Measurements from ENCODE around the gene ZIM2.

ZIM2 gene

GRCh38 chr19:56837492-56838023 is 3.0 kb downstream of the ZIM2 start:
- TF ChIP-seq SNAI2 (CRISPR knock-in tag; IDR thresholded peaks at IDR 0.05) (no peak), CREB5 (CRISPR knock-in tag; IDR thresholded peaks at IDR 0.05; ENCODE audit: low read depth) (no peak), RARB (CRISPR knock-in tag; IDR thresholded peaks at IDR 0.05) (no peak)
- no peak; the same call in 2 of the 3 replicates for ATAC-seq

GRCh38 chr19:56837004-56837403 is 3.5 kb downstream of the ZIM2 start:
- no peak for ATAC-seq
- TF ChIP-seq PPARA (CRISPR knock-in tag; IDR thresholded peaks at IDR 0.05; ENCODE audit: borderline replicate concordance): no peak
- no peak for TF ChIP-seq POU6F1 (CRISPR knock-in tag; IDR thresholded peaks at IDR 0.05; ENCODE audit: borderline replicate concordance, low read depth)
- no peak for TF ChIP-seq TCF4 (CRISPR knock-in tag; IDR thresholded peaks at IDR 0.05; ENCODE audit: borderline replicate concordance)
- no peak for TF ChIP-seq ARNTL (CRISPR knock-in tag; IDR thresholded peaks at IDR 0.05; ENCODE audit: borderline replicate concordance, low read depth)
- TF ChIP-seq ZFP3 (CRISPR knock-in tag; IDR thresholded peaks at IDR 0.05): no peak
- TF ChIP-seq ZFP30 (CRISPR knock-in tag; IDR thresholded peaks at IDR 0.05): no peak
- no peak for TF ChIP-seq ZC3H10 (CRISPR knock-in tag; IDR thresholded peaks at IDR 0.05)
- TF ChIP-seq ISL1 (CRISPR knock-in tag; IDR thresholded peaks at IDR 0.05): no peak
- no peak for TF ChIP-seq RARB (CRISPR knock-in tag; IDR thresholded peaks at IDR 0.05)
- no peak for TF ChIP-seq TOX (CRISPR knock-in tag; IDR thresholded peaks at IDR 0.05; ENCODE audit: borderline replicate concordance)
- no peak for TF ChIP-seq TSHZ2 (CRISPR knock-in tag; IDR thresholded peaks at IDR 0.05)
- TF ChIP-seq ZNF70 (CRISPR knock-in tag; IDR thresholded peaks at IDR 0.05): no peak
- no peak for TF ChIP-seq CREB5 (CRISPR knock-in tag; IDR thresholded peaks at IDR 0.05; ENCODE audit: low read depth)
- no peak for TF ChIP-seq ZNF8 (CRISPR knock-in tag; IDR thresholded peaks at IDR 0.05)
- no peak for TF ChIP-seq ZNF565 (CRISPR knock-in tag; conservative IDR thresholded peaks at IDR 0.05; ENCODE audit: low read depth)
- no peak for TF ChIP-seq BACH2 (CRISPR knock-in tag; IDR thresholded peaks at IDR 0.05; ENCODE audit: borderline replicate concordance)
- no peak for TF ChIP-seq CSDC2 (CRISPR knock-in tag; IDR thresholded peaks at IDR 0.05)
- TF ChIP-seq OSR1 (CRISPR knock-in tag; IDR thresholded peaks at IDR 0.05): no peak

GRCh38 chr19:56836059-56836458 is 4.5 kb downstream of the ZIM2 start:
- no peak for ATAC-seq
- TF ChIP-seq ARNTL (CRISPR knock-in tag; IDR thresholded peaks at IDR 0.05; ENCODE audit: borderline replicate concordance, low read depth): no peak
- no peak for TF ChIP-seq CSRNP3 (CRISPR knock-in tag; IDR thresholded peaks at IDR 0.05)
- no peak for TF ChIP-seq BACH2 (CRISPR knock-in tag; IDR thresholded peaks at IDR 0.05; ENCODE audit: borderline replicate concordance)

GRCh38 chr19:56835401-56835800 is 5.1 kb downstream of the ZIM2 start:
- no peak for ATAC-seq
- TF ChIP-seq PPARA (CRISPR knock-in tag; IDR thresholded peaks at IDR 0.05; ENCODE audit: borderline replicate concordance): no peak
- TF ChIP-seq BACH2 (CRISPR knock-in tag; IDR thresholded peaks at IDR 0.05; ENCODE audit: borderline replicate concordance): no peak
- no peak for TF ChIP-seq PATZ1 (CRISPR knock-in tag; IDR thresholded peaks at IDR 0.05; ENCODE audit: borderline replicate concordance)
- TF ChIP-seq TOX (CRISPR knock-in tag; IDR thresholded peaks at IDR 0.05; ENCODE audit: borderline replicate concordance): no peak
- no peak for TF ChIP-seq POU6F1 (CRISPR knock-in tag; IDR thresholded peaks at IDR 0.05; ENCODE audit: borderline replicate concordance, low read depth)
- no peak for TF ChIP-seq ZNF70 (CRISPR knock-in tag; IDR thresholded peaks at IDR 0.05)
- no peak for TF ChIP-seq ZC3H10 (CRISPR knock-in tag; IDR thresholded peaks at IDR 0.05)
- no peak for TF ChIP-seq ZFP30 (CRISPR knock-in tag; IDR thresholded peaks at IDR 0.05)
- TF ChIP-seq GLIS3 (CRISPR knock-in tag; IDR thresholded peaks at IDR 0.05): no peak
- no peak for TF ChIP-seq ESRRG (CRISPR knock-in tag; IDR thresholded peaks at IDR 0.05)
- no peak for TF ChIP-seq SNAI2 (CRISPR knock-in tag; IDR thresholded peaks at IDR 0.05)
- TF ChIP-seq ARNTL (CRISPR knock-in tag; IDR thresholded peaks at IDR 0.05; ENCODE audit: borderline replicate concordance, low read depth): no peak
- TF ChIP-seq ZNF8 (CRISPR knock-in tag; IDR thresholded peaks at IDR 0.05): no peak
- TF ChIP-seq ISL1 (CRISPR knock-in tag; IDR thresholded peaks at IDR 0.05): no peak
